Mesendoderm (in vitro differentiated cells): ENCODE measurements around the gene CHST8.
A peak's percentile ranks its signal among the peaks of the same experiment; 100 is the strongest.

ENCODE experiments used
- DNase-seq: peaks from one replicate; pipeline ENCODE4 v3.0.0; 2013
- H2AK5ac ChIP-seq: 2 replicates; pipeline ENCODE4 v1.6.1; 2013; ENCODE audit warnings: low read length, inconsistent platforms
- H2BK120ac ChIP-seq: 2 replicates; pipeline ENCODE4 v1.6.1; 2013; ENCODE audit warnings: low read depth, mild to moderate bottlenecking, low read length, moderate library complexity, mixed read lengths
- H2BK15ac ChIP-seq: replicated peaks from 2 replicates; pipeline ENCODE4 v1.6.1; 2013; ENCODE audit warnings: low read depth, mild to moderate bottlenecking, moderate library complexity
- H2BK5ac ChIP-seq: 2 replicates; pipeline ENCODE4 v1.6.1; 2013; ENCODE audit warnings: low read length, inconsistent platforms
- H3K18ac ChIP-seq: 2 replicates; pipeline ENCODE4 v1.6.1; 2013; ENCODE audit warnings: mild to moderate bottlenecking, low read length, mixed read lengths
- H3K23ac ChIP-seq: one replicate; pipeline ENCODE4 v1.6.1; 2013; ENCODE audit warnings: low read length
- H3K27ac ChIP-seq: 2 replicates; pipeline ENCODE4 v1.5.1; 2013; ENCODE audit warnings: low read depth, mild to moderate bottlenecking, inconsistent platforms, low read length, moderate library complexity
- H3K27me3 ChIP-seq: 2 replicates; pipeline ENCODE4 v1.6.1; 2013; ENCODE audit warnings: low read length, control low read depth, mild to moderate bottlenecking, inconsistent platforms; ENCODE audit not compliant: insufficient read depth, poor library complexity
- H3K36me3 ChIP-seq: 2 replicates; pipeline ENCODE4 v1.6.1; 2013; ENCODE audit warnings: low read length, inconsistent platforms; ENCODE audit not compliant: control insufficient read depth, insufficient read depth
- H3K4ac ChIP-seq: one replicate; pipeline ENCODE4 v1.6.1; 2013; ENCODE audit warnings: low read depth, mild to moderate bottlenecking, low read length, moderate library complexity
- H3K4me1 ChIP-seq: 2 replicates; pipeline ENCODE4 v1.6.1; 2013; ENCODE audit warnings: low read depth, low read length, inconsistent platforms; ENCODE audit not compliant: control insufficient read depth
- H3K4me2 ChIP-seq: 2 replicates; pipeline ENCODE4 v1.6.1; 2013; ENCODE audit warnings: low read length
- H3K4me3 ChIP-seq: 2 replicates; pipeline ENCODE4 v1.5.1; 2013; ENCODE audit warnings: mild to moderate bottlenecking, low read length
- H3K56ac ChIP-seq: one replicate; pipeline ENCODE4 v1.6.1; 2013; ENCODE audit warnings: low read length
- H3K79me1 ChIP-seq: 2 replicates; pipeline ENCODE4 v1.6.1; 2013; ENCODE audit warnings: low read length, inconsistent platforms
- H3K79me2 ChIP-seq: 2 replicates; pipeline ENCODE4 v1.6.1; 2013; ENCODE audit warnings: mild to moderate bottlenecking, low read length; ENCODE audit not compliant: control insufficient read depth, insufficient read depth
- H3K9ac ChIP-seq: 2 replicates; pipeline ENCODE4 v1.6.1; 2013; ENCODE audit warnings: low read length, inconsistent platforms
- H4K5ac ChIP-seq: one replicate; pipeline ENCODE4 v1.6.1; 2013; ENCODE audit warnings: low read length
- H4K8ac ChIP-seq: one replicate; pipeline ENCODE4 v1.6.1; 2013; ENCODE audit warnings: low read depth, mild to moderate bottlenecking, control low read depth, low read length, moderate library complexity
- WGBS: extraction: QIAGEN DNeasy Blood & Tissue Kit; methylation state at CpG from one replicate; pipeline ENCODE4 v1.1.7; 2013; ENCODE audit warnings: low lambda C conversion rate, missing lambda C conversion rate; ENCODE audit not compliant: insufficient coverage; ENCODE audit errors: extremely low coverage; 5-methylcytosine and 5-hydroxymethylcytosine counted together

Gene CHST8

DNA sequence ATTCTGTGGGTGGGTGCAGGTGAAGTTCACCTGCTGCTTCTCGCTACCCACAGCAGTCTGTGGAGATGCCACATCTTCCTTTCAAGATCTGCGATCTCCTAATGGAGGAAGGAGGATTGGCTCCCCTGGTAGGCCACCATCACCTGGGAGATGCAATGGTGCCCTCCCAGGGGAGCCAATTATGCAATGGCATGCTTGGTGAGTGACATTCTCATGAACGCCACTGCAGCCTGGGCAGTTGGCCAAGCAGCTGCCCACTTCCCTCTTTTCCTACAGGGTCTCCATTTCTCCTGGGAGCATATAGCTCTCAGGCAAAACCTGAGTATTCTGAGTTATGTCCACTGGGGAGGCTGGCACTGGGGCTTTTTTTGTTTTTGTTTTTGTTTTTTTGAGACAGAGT lies 91.4 kb downstream of the CHST8 start:
- H3K4ac ChIP-seq = no peak overlapping the region
- H4K5ac ChIP-seq = no peak overlapping the region
- no peak overlapping the region for H4K8ac ChIP-seq
- H3K27ac ChIP-seq = no peak overlapping the region
- H3K79me1 ChIP-seq = no peaks in the 10 kb centered on the region
- no peak overlapping the region for H3K56ac ChIP-seq
- no peak overlapping the region for H2BK5ac ChIP-seq
- no peak overlapping the region for H2BK120ac ChIP-seq
- H3K9ac ChIP-seq = no peak overlapping the region
- no CpG with 5 or more reads among the region's 3 CpGs for WGBS
- H2AK5ac ChIP-seq = no peak overlapping the region
- no peak overlapping the region for H3K23ac ChIP-seq
- H3K4me2 ChIP-seq = no peak overlapping the region
- H3K79me2 ChIP-seq = no peaks in the 10 kb centered on the region
- no peaks in the 10 kb centered on the region for H3K36me3 ChIP-seq
- no peaks in the 10 kb centered on the region for H3K4me1 ChIP-seq
- no peak for DNase-seq
- no peak overlapping the region for H3K4me3 ChIP-seq
- no peaks in the 10 kb centered on the region for H3K27me3 ChIP-seq
- H3K18ac ChIP-seq = no peak overlapping the region
- no peak overlapping the region for H2BK15ac ChIP-seq

DNA sequence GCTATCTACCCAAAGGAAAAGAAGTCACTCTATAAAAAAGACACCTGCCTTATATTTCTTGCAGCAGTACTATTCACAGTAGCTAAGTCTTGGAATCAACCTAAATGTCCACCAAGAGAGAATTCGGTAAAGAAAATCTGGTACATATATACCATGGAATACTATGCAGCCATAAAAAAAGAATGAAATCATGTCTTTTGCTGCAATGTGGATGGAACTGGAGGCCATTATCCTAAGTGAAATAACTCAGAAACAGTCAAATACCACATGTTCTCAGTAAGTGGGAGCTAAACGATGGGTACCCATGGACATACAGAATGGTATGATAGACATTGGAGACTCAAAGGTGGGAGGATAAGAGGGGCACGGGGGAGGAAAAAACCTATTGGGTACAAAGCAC lies 92.4 kb downstream of the CHST8 start:
- no peak overlapping the region for H4K5ac ChIP-seq
- H2AK5ac ChIP-seq = no peak overlapping the region
- no peak overlapping the region for H3K4me2 ChIP-seq
- no peak overlapping the region for H3K56ac ChIP-seq
- WGBS = no CpG with 5 or more reads among the region's 3 CpGs
- H4K8ac ChIP-seq = no peak overlapping the region
- H3K79me1 ChIP-seq = no peaks in the 10 kb centered on the region
- no peak overlapping the region for H3K23ac ChIP-seq
- H3K4me1 ChIP-seq = no peaks in the 10 kb centered on the region
- H3K79me2 ChIP-seq = no peaks in the 10 kb centered on the region
- no peak overlapping the region for H3K4me3 ChIP-seq
- H3K27ac ChIP-seq = no peak overlapping the region
- no peaks in the 10 kb centered on the region for H3K27me3 ChIP-seq
- H3K36me3 ChIP-seq = no peaks in the 10 kb centered on the region
- DNase-seq = no peak
- H3K18ac ChIP-seq = no peak overlapping the region
- no peak overlapping the region for H3K9ac ChIP-seq
- H2BK120ac ChIP-seq = no peak overlapping the region
- no peak overlapping the region for H2BK5ac ChIP-seq
- H3K4ac ChIP-seq = no peak overlapping the region
- no peak overlapping the region for H2BK15ac ChIP-seq

GRCh38 chr19:33715462-33715861 lies 93.7 kb downstream of the CHST8 start:
- H2BK5ac ChIP-seq = no peak overlapping the region
- no peak overlapping the region for H2BK120ac ChIP-seq
- H3K4ac ChIP-seq = no peak overlapping the region
- H3K36me3 ChIP-seq = no peaks in the 10 kb centered on the region
- no peaks in the 10 kb centered on the region for H3K79me2 ChIP-seq
- DNase-seq = peak; percentile 35
- no peak overlapping the region for H3K9ac ChIP-seq
- H3K4me1 ChIP-seq = no peaks in the 10 kb centered on the region
- H4K8ac ChIP-seq = no peak overlapping the region
- no peak overlapping the region for H3K18ac ChIP-seq
- H3K79me1 ChIP-seq = no peaks in the 10 kb centered on the region
- no peaks in the 10 kb centered on the region for H3K27me3 ChIP-seq
- H4K5ac ChIP-seq = no peak overlapping the region
- H3K4me3 ChIP-seq = no peak overlapping the region
- H2AK5ac ChIP-seq = no peak overlapping the region
- no CpG with 5 or more reads among the region's 1 CpG for WGBS
- no peak overlapping the region for H3K56ac ChIP-seq
- no peak overlapping the region for H3K27ac ChIP-seq
- H3K4me2 ChIP-seq = no peak overlapping the region
- H2BK15ac ChIP-seq = no peak overlapping the region
- H3K23ac ChIP-seq = no peak overlapping the region

DNA sequence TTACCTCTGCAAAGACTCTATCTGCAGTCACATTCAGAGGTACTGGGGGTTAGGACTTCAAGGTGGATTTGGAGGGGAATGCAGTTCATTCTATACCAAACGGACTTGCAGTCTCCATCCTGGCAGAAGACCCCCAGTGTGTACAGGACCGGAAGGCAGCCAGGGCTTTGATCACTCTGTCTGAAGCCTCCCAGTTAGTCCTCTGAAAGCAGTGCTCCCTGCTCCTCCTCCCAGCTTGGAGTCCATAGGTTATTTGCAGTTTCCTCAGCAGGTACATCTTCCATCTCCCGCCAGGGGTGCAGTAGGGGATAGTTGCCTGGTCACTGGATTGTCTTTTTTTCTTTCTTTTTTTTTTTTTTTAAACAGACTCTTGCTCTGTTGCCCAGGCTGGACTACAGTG lies 96.1 kb downstream of the CHST8 start:
- WGBS = no CpG with 5 or more reads among the region's 3 CpGs
- Histone ChIP-seq H4K8ac (no peak overlapping the region), H2BK120ac (no peak overlapping the region), H3K27ac (no peak overlapping the region), H3K27me3 (no peaks in the 10 kb centered on the region), H3K4me3 (no peak overlapping the region), H3K18ac (no peak overlapping the region), H2AK5ac (no peak overlapping the region), H3K56ac (no peak overlapping the region), H3K79me1 (no peaks in the 10 kb centered on the region), H3K79me2 (no peaks in the 10 kb centered on the region), H3K4me2 (no peak overlapping the region), H2BK15ac (no peak overlapping the region), H3K23ac (no peak overlapping the region), H3K4ac (no peak overlapping the region), H3K36me3 (no peaks in the 10 kb centered on the region), H2BK5ac (no peak overlapping the region), H3K4me1 (no peaks in the 10 kb centered on the region), H3K9ac (no peak overlapping the region), H4K5ac (no peak overlapping the region)
- no peak for DNase-seq

DNA sequence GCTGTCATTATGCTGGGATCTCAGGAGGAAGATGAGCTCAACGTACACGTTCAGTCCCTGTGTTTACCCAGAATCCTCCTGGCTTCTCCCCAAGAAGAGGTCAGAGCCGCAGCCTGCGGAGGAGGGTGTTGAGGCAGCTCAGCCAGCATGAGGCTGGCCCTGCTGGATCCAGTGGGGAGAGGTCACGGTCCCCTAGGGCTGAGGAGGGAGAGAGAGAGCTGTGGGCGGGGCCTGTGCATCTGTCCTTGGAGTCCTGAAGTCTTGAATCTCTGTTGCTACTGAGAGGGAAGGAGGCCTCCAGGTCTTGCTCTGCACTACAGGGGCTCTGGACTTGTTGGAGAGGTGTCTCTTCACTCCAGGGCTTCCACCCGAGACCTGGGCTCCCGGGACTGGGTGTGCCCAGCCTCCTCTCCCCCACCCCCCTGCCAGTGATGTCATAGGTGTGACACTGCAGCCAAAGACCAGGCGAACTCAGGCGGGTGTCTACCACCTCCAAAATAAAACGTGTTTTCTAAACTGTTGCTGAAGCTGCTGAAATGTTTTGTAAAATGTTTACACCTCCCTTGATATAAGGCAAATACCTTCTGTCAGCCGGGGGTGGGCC lies 97.0 kb downstream of the CHST8 start:
- Histone ChIP-seq H3K23ac (no peak overlapping the region), H3K4ac (no peak overlapping the region), H3K4me2 (no peak overlapping the region), H3K27me3 (no peaks in the 10 kb centered on the region), H2BK15ac (no peak overlapping the region), H3K9ac (no peak overlapping the region), H3K79me1 (no peaks in the 10 kb centered on the region), H3K27ac (no peak overlapping the region), H4K8ac (no peak overlapping the region), H2AK5ac (no peak overlapping the region), H3K4me1 (no peaks in the 10 kb centered on the region), H3K36me3 (no peaks in the 10 kb centered on the region), H3K18ac (no peak overlapping the region), H3K56ac (no peak overlapping the region), H3K4me3 (no peak overlapping the region), H4K5ac (no peak overlapping the region), H2BK120ac (no peak overlapping the region), H2BK5ac (no peak overlapping the region), H3K79me2 (no peaks in the 10 kb centered on the region)
- DNase-seq = no peak
- no CpG with 5 or more reads among the region's 12 CpGs for WGBS
